GM21515 (cell line): ENCODE data around the gene XRCC3.

Source experiments
- ATAC-seq: cut with Tn5 transposase; IDR thresholded peaks from one replicate; pipeline ENCODE4 v1.9.1; 2021; ENCODE audit not compliant: unreplicated experiment

The XRCC3 gene

DNA sequence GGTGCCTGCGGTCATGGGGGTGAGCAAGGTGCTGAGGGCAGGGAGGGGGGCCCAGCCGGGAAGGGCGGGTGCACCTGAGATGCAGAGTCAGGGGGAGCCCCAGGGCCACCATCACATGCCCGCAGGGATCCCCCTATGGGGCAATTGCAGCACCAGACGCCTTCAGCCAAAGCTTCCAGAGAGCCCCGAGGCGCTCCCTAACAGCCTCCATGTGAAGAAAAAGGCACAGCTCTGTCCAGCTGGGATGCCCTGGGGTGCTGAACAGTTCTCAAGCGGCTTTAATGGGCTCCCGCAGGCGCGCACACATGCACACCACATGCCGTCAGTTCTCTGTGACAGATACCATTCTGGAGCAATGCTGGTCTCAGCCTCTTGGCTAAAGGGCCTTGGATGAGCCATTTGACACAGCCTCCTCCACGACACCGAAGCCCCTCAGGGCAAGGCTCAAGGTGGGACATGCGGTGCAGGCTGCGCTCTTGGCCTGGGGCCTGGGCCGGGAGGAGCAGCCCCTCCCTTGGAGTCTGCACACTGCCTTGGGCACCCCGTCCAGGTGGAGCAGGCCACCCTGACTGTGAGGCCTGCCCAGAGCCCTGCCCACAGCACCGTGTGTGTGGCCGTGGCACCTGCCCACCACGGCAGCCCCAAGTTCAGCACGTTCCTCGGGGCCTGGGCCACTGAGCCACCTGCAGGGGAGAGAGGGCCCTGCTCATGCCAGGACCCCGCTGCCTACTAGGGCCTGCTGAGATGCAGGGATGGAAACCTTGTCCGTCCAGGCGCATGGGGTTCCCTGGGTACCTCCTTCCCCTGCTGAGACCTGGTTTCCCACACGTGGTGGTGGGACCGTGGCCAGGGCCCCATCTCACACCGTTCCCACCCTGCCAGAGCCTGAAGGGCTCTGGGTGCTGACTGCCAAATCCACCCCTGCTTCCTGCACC is 7.7 kb downstream of the XRCC3 start:
- ATAC-seq = no peak

DNA sequence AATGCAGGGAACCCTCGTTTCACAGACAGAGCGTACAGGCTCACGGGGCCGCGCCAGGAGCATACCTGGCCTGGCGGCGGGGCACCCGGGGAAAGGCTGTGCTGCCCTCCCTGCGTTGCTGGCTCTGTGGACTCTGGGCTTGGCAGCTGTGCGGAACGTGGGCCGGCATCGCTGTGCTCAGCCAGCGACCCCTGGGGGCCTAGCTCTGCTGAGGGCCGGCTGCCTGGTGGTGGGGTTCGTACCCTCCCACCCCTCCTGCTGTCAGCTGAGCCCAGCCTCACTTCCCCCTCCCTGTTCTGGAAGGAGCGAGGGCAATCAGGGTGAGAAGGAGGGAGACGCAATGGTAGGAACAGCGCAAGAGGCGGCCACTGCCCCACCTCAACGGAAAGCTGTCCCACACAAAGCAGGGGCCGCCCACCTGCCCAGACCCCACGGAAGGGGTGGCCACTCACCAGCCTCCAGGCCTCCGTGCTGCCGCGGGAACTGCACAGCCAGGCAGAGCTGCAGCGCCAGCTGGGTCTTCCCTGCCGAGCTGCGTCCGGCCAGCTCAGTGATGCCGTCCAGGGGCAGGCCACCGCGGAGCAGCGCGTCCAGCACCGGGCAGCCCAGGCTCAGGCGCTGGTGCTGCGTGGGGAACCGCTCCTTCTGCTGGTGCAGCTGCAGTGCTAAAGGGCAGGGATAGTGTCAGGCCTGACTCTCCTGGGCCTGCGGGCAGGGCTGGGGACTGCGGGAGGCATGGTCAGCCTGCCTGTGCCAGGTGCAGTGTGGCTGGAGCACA is 8.5 kb downstream of the XRCC3 start:
- ATAC-seq = no peak

DNA sequence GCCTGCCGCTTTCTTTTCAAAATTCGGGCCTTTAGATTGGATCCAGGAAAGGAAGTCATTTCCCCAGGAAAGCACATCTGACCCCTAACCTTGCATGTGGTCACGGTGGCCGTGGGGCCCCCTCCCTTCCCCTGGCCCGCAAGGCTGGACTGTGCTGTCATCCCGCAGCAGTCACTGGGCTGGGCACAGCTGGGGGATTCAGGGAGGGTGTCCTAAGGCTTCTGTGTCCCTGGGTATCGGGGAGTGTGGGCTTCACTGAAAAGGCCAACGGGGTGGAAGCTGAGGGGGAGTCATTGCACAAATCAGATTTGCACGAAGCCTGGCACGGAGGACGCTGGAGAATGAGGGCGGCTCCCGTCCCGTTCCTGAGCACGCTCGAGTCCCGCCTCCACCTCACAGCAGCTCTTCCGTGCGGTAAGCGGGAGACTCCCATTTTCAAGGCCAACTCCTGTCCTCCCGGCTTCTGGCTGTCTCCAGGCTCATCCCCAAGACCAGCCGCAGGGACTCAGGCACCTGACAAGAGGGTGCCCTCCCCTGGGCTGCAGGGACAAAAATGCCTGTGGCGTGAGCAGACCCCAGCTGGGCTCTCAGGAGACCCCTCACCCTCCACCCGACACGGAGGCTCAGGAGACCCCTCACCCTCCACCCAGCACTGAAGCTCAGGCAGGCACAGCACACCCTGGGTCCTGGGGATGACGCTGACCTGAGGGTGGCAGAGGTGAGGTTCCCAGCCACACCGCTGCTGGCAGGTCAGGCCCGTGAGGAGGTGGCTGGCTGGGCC is 9.6 kb downstream of the XRCC3 start:
- no peak for ATAC-seq

GRCh38 chr14:103705118-103705503 is 10.1 kb downstream of the XRCC3 start:
- no peak for ATAC-seq

GRCh38 chr14:103704708-103705107 is 10.5 kb downstream of the XRCC3 start:
- no peak for ATAC-seq

DNA sequence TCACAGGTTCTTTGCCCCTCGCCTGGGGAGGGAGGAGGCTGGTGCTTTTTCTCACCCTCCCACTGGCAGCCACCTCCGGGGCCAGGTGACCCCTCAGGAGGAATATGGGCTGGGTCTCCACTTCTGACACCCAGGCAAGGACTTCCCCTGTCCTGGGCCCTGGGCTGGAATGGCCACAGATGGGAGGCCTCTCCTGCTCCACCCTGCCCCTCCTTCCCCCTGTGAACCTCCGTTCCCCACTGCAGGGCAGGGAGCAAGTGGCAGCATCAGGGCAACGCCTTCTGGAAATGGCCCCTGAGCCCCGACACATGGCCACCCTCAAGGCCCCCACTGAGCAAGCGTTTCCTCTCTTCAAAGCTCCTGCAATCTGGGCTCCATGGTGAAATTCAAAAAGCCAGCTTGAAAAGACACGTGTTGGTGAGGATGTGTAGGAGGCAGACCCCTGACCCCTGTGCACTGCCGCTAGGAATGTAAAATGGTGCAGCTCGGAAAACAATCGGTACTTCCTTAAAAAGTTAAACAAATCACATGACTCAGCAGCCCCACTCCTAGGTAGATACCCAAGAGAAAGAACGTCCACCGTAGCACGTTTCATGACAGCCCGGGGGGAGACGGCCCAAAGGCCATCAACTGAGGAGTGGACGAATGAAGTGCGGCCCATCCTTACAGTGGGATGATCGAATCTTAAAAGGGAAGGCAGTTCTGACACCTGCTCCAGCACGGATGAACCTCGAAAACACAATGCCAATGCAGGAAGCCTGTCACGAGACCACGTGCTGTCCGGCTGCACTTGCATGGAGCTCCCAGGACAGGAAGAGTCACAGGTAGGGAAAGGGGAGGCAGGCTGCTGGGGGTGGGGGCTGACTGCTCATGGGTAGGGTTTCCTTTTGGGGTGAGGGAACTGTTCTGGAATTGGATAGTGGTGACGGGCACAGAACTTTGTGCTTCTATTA is 11.5 kb downstream of the XRCC3 start:
- ATAC-seq = no peak

DNA sequence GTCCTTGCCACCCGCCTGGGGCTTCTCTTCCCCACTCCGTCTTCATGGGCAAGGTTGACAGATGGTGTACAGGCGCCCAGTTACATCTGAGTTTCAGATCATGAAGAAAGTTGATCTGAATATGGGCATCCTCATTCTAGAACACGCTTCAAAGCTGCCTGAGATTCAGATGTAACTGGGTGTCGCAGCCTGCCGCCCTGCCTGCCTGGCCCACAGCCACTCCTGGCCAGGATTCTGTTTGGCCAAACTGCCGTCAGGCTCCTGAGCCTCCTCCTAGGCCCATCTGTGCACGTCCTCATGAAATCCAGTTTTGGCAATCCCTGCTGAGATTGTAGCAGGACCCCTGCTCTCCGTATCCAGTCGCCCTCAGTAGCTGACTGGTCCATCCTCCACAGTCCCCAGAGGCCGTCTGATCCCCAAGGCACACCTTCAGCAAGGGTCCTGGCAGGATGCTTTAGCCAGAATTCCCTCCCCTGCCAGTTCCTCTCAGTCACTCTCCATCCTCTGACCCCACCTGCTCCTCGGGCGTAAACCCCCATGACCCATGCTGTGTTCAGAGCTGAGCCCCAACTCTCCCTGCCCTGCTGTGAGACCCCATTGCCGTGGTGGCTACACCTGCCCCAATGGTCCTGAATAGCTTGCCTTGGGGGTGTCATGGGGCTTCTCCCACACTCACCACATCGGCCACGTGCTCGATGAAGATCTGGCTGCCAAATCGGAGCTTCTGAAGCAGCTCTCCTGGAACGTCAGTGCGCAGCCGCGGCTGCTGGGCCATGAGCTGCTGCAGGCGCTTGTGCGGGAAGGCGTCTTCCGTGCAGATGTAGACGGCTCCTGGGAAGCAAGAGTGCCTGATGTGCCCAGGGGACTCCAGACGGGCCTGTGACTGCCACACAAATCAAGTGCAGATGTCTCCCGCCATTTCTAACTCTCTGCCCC is 12.5 kb downstream of the XRCC3 start:
- no peak for ATAC-seq

DNA sequence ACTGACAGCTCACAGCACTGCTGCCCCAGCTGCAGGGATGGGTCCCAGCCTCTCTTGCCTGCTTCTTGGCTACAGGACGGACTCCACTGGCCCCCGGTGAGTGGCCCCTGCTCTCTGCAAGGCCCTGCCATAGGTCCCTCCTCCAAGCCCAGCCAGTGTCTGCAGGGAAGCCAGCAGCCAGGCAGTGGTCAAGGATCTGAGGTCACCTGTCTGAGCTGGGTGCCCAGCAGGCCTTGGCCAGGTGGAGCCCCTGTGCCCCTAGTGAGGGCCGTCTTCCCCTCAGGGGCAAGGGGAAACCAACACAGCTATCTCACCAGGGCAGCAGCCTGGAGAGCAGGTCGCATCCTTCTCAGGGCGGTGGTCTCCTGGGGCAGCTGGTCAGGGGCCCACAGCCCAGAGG is 13.2 kb downstream of the XRCC3 start:
- no peak for ATAC-seq

DNA sequence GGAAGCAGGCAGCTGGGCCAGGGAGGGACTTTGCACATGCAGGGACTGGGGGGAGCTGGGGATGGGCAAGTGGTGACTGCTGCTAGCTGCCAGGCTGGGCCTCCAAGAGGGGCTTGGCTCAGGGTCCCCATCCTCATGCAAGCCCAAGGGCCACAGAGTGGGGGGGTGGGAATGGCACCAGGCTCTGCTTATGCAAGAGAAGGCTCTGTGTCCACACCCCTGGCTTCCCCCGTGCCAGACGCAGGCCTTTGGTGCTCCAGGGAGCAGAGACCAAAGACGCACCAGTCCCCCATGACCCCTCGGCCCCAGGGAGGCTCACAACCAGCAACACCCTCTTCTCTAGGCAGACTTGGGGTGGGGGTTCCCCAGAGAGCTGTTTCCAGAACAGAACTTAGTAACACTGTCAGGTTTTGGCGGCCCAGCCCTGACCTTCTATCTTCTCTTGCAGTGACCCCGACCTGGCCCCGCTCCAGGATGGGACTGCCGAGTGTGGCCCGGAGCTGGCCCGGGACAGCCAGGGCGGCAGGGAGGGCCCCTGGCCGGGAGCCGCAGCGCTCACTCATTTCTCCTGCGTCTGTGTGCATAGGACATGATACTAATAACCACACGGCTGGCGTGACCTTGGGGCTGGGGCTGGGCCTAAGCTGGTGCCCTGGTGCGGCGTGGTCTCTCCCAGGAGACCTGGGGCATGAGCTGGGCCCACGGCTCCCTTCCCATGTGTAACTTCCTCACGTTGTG is 14.3 kb downstream of the XRCC3 start:
- no peak for ATAC-seq

DNA sequence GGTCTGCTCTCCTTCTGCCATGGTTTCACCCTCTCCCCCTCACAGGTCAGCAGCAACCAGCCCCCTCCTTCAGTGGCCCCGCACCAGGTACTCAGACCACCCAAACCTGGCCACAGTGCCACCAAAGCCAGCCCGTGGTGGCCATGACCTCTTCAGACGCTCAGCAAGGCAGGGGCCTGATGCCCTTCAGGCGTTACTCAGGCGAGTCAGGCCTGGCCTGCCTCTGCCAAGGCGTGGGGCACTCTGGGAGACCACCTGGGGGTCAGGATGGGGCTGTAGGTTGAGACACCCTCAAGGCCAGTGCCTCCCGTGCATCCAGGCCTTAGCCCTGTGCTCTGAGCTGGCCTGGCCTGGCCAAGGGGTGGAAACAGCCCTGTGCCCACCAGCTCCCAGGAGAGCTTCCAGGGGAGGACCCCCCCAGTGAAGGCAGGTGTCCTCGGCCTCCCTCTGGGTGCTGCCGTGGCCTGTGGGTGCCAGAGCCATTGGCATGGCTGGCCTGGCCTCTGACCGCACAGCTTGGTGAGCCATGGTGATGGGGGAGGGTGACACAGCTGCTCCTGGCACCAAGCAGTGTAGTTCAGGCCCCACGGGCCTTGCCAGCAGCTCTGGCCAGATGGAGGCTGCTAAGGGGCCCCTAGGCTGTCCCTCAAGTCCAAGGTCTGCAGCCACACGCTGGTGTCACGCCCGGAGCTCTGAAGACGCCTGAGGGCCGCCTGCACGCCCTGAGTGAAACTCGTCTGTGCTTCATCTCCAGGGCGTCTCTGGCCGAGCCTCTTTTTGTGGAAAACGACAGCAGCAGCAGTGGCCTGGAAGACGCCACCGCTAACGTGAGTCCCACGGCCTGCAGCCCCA is 15.1 kb downstream of the XRCC3 start:
- ATAC-seq = no peak

- no peak for ATAC-seq
Observed at GRCh38 chr14:103699261-103699661, 16.0 kb downstream of the XRCC3 start.

- no peak for ATAC-seq
Observed at GRCh38 chr14:103698380-103699260, 16.6 kb downstream of the XRCC3 start.

- no peak for ATAC-seq
Observed at GRCh38 chr14:103697603-103698379, 17.5 kb downstream of the XRCC3 start.

GRCh38 chr14:103697206-103697602 is 18.0 kb downstream of the XRCC3 start:
- no peak for ATAC-seq

GRCh38 chr14:103696466-103697071 is 18.7 kb downstream of the XRCC3 start:
- ATAC-seq = no peak

- ATAC-seq = no peak
Observed at GRCh38 chr14:103696070-103696402, 19.2 kb downstream of the XRCC3 start.
